Transverse colon (tissue), 4 donors: Measurements from ENCODE around the gene DNAH1.

Source experiments
- CTCF ChIP-seq, 5 experiments: fragments of 200-600 bp in 3 of 5; fragments of 450-650 bp in 2 of 5; sonication (generic) in 3 of 5; IDR thresholded peaks; 1 replicate in 2 of 5; 2 replicates in 3 of 5; pipeline ENCODE4 v1.5.1; 2016 to 2017; ENCODE audit warnings: antibody characterized with exemption in 5 of 5, inconsistent platforms in 3 of 5, mild to moderate bottlenecking in 2 of 5, moderate library complexity in 1 of 5
- EP300 ChIP-seq: sonication (generic); formaldehyde crosslinking; IDR thresholded peaks from one replicate; pipeline ENCODE4 v1.6.1; 2017; ENCODE audit warnings: antibody characterized with exemption, low read depth
- POLR2AphosphoS5 ChIP-seq, 3 donors: sonication (generic); formaldehyde crosslinking; IDR thresholded peaks; one replicate each; pipeline ENCODE4 v1.6.1; 2016; ENCODE audit warnings: antibody characterized with exemption in 3 of 3

GRCh38 chr3:52439426-52440248 lies 123.5 kb downstream of the DNAH1 start:
- no peak for TF ChIP-seq CTCF (IDR thresholded peaks at IDR 0.05)
- no peak for TF ChIP-seq EP300
- TF ChIP-seq POLR2AphosphoS5 (IDR thresholded peaks at IDR 0.05): no peak
